Cerebellar cortex (tissue), 1 donor: ENCODE results near the gene C10orf95.

Experiments
- DNase-seq: peaks from one replicate; pipeline ENCODE4 v3.0.0-alpha.2; 2015; ENCODE audit warnings: low spot score

C10orf95 gene

GRCh38 chr10:102434394-102435132, 16.8 kb downstream of the C10orf95 start:
- DNase-seq, result no peak

- DNase-seq, result no peak
These were observed 17.7 kb downstream of the C10orf95 start for GRCh38 chr10:102433619-102434046.

GRCh38 chr10:102432162-102432950, 19.0 kb downstream of the C10orf95 start, which contains the start of gene CUEDC2:
TSS of gene CUEDC2 (minus strand) at chr10:102432574. CDS start at chr10:102425188, 7,386 bp downstream.
- peak; percentile 99 for DNase-seq

- peak; percentile 41 for DNase-seq
These were observed 19.8 kb downstream of the C10orf95 start for GRCh38 chr10:102431452-102432124.

GRCh38 chr10:102429468-102429867, 21.9 kb downstream of the C10orf95 start:
- DNase-seq, result no peak

- no peak for DNase-seq
These were observed 24.5 kb downstream of the C10orf95 start for GRCh38 chr10:102426803-102427287.

GRCh38 chr10:102425444-102425843, 25.9 kb downstream of the C10orf95 start:
- no peak for DNase-seq

- no peak for DNase-seq
These were observed 26.4 kb downstream of the C10orf95 start for GRCh38 chr10:102424916-102425315.

GRCh38 chr10:102424145-102424544, 27.2 kb downstream of the C10orf95 start:
- DNase-seq, result no peak

GRCh38 chr10:102423372-102423968, 27.9 kb downstream of the C10orf95 start:
- no peak for DNase-seq

- peak; percentile 70 for DNase-seq
These were observed 28.7 kb downstream of the C10orf95 start for GRCh38 chr10:102422545-102423129.

GRCh38 chr10:102421757-102422512, 29.4 kb downstream of the C10orf95 start:
- DNase-seq, result peak; percentile 40

GRCh38 chr10:102421507-102421756, 29.9 kb downstream of the C10orf95 start:
- no peak for DNase-seq

- peak; percentile 98 for DNase-seq
These were observed 30.4 kb downstream of the C10orf95 start, which contains the start of gene FBXL15 for GRCh38 chr10:102420714-102421506. TSS of gene FBXL15 (plus strand) at chr10:102420836. CDS start at chr10:102421130, 294 bp downstream.

GRCh38 chr10:102420181-102420713, 31.1 kb downstream of the C10orf95 start:
- DNase-seq, result no peak

GRCh38 chr10:102419269-102420180, 31.8 kb downstream of the C10orf95 start:
- peak; percentile 70 for DNase-seq

GRCh38 chr10:102418622-102419268, 32.6 kb downstream of the C10orf95 start, which contains the start of gene PSD:
TSS of gene PSD (minus strand) at chr10:102418785. CDS start at chr10:102417038, 1,747 bp downstream.
- DNase-seq, result peak; percentile 44

- DNase-seq, result no peak
These were observed 34.6 kb downstream of the C10orf95 start for GRCh38 chr10:102416695-102417094.
